KG1 (cell line): ENCODE results near the gene HIVEP1.
"Not testable (repeated sequence)": the region's sequence is repeated elsewhere in the genome, so short reads cannot be mapped to it uniquely, and the experiment has no call there.

Experiments used
- DNase-seq: peaks from one replicate; lab custom pipeline; 2025; lab: John Stamatoyannopoulos, UW

HIVEP1 gene

GRCh38 chr6:12160326-12160725 is 148.2 kb downstream of the HIVEP1 start:
- no peak for DNase-seq

DNA sequence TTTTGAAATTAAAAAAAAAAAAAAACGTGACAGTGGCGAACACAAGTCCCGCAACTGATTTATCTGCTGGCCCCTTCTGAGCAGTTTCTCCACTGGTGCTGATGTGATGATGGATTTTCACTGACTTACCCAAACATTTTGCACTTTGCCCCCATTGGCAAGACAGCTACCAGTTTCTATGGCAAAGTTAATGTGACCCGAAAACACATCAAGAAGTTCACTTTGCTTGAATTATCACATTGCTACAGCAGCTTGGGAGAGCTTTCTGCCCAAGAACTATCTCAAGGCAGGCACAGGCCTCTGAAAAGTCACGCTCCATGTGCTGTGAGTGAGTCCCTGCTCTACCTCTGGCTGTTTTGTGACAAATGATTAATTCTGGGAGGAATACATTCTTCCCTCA is 150.1 kb downstream of the HIVEP1 start:
- DNase-seq: no peak

- peak; percentile 6 for DNase-seq
Observed at GRCh38 chr6:12163149-12163548, 151.0 kb downstream of the HIVEP1 start.

DNA sequence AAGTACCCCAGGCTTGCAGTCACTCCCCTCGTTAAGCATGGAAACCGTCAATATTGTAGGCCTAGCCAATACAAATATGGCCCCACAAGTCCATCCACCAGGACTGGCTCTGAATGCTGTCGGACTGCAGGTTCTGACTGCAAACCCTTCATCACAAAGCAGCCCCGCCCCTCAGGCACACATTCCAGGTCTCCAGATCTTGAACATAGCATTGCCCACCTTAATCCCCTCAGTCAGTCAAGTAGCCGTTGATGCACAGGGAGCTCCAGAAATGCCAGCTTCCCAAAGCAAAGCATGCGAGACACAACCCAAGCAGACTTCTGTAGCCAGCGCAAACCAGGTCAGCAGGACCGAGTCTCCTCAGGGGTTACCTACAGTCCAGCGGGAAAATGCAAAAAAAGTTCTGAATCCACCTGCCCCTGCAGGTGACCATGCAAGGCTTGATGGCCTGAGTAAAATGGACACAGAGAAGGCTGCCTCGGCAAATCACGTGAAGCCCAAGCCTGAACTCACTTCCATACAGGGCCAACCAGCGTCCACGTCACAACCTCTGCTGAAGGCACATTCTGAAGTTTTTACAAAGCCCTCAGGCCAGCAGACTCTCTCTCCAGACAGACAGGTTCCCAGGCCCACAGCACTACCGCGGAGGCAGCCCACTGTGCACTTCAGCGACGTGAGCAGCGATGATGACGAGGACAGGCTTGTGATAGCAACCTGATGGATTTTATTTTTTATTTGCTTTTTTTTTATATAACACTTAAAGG is 151.8 kb downstream of the HIVEP1 start:
- no peak for DNase-seq

- no peak for DNase-seq
Observed at GRCh38 chr6:12164508-12164770, 152.3 kb downstream of the HIVEP1 start.

DNA sequence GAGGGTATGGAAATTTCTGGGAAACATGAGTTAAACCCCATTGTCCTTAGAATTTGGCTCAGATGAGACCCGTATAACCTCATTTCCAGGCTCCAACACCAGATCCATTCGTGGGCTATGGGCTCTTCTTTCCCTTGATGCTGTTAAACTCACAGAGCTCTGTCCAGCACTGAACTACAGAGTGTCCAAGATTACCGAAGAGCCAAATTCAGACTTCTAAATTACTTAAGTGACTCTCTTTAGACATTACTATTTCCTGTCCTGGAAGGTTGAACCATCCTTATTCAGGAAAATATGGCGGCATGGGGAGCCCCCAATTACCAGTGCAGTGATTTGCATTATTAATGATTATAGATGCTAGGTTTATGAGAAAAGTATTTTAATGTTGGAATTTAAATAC is 153.2 kb downstream of the HIVEP1 start:
- DNase-seq: no peak

DNA sequence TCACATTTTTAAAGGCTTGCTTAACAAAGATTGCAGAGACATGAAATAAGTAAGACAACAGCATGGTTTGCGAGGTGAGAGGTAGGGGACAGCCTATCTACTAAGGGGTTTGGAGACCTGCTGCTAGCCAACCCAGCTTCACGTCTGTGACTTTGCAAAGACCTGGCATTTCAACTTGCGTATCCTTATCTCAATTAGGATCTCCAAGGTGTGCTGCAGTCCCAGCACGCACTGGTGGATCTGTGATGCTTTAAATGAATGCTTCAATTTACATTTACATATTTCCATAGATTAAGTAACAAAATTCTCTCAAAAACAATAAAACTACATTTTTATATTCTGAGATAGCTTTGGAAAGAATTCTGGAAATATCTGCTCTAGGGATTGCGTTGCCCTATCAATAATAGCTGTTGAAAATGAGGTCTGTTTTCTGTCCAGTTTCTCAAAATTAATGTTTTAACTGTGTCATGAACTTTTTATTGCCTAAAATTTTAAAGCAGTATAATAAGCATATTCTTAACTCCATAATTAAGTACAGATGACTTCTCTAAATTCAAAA is 153.7 kb downstream of the HIVEP1 start:
- DNase-seq: no peak

GRCh38 chr6:12169377-12169776 is 157.3 kb downstream of the HIVEP1 start:
- DNase-seq: no peak

DNA sequence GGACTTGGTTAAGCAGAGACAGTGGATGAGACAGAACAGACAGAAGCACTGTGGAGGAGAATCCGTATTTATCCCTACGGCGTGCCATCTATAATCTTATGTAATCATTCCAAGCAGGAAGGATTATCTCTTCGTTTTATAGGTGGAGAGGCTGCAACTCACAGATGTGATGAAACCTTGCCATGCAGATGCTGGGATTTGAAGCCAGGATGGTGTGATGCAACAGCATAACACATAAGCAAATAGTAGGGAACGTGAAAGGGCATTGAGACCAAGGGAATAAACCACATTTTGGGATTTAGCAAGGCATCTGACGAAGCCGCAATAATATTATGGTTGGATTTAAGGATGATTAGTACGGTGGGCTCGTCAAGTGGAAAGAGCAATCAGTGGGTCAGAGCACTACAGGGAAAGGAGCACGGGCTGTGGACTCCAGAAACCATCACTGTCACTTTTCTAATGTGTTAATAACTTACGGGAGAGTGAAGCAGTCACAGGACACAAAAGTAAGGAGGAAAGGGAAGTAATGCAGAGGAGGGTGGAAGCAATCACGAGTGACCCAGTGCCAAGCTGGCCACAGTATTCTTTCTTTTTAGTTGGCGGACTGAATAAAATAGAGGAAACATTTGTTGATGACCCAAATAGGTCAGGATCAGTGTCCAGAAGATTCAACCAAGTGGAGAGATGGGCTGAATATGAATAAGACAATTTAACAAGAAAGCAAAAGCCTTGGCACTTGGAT is 158.4 kb downstream of the HIVEP1 start:
- DNase-seq: no peak

DNA sequence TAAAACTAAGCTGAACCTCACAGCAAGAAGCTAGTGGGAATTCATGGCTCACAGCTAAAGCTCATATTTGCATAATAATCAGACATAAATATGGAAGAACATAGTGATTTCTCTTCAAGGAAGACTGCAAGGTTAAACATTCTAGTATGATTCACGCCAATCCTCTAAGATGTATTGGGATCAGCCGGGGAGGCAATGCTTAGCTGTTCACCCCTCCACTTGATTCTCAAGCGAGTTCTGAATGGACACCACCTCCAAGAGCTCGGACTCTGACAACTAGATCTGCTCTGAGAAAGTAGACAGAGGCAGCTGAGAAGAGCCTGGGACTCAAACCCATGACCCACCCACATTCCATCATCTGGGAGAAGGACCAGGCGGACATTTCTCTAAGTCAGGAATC is 159.6 kb downstream of the HIVEP1 start:
- no peak for DNase-seq

- DNase-seq: no peak
Observed at GRCh38 chr6:12172572-12172971, 160.5 kb downstream of the HIVEP1 start.

DNA sequence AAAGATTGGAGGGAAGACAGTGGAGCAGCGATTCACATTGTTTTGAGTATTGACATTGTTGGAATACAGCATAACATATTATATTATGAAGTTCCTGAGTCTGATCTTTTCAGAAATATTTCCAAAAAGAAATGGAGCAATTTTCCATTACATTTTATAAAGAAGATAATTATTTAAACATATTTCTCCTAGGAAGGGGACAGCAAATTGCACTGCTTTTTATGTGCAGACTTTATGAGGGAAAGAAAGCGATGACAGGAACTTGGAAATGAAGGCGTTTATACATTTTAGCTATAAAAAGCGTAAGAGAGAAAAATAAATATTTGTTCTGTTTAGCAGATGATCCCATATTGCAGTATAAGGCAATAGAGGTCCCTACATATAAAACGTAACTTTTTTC is 161.1 kb downstream of the HIVEP1 start:
- no peak for DNase-seq

DNA sequence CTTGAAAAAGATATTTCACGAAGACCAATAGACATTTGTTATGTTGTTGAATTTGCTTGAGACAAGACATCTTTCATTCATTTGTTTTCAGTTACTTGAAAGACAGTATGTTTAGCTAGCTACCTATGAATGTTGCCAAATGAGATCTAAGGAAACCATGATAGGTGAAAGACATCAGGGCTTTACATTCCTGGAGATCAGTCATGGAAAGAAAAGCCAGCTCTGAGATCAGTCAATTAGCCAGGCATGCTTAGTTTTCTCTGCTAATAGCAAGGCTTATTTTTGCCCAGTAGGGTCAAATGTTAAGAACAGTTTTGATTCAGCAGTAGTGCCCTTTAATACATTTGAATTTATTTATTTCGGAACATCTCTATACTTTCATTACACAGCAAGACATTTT is 161.5 kb downstream of the HIVEP1 start:
- no peak for DNase-seq

DNA sequence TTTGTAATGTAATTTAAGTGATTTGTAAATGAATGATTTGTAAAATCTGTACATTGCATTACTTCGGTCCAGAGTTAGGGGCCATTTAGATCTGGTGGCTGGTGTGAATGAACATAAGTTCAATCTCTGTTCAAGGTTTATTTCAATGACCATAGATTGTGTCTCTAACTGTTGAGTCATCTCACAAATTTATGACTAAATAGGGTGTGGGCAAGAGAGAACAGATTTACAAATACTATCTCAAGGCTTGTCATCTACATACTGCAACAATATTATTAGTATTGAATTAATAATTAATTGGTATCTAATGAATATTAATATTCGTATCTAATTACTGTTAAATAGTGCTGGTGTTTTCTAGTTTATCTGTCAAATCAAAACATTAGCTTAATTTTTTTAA is 162.8 kb downstream of the HIVEP1 start:
- DNase-seq: no peak

DNA sequence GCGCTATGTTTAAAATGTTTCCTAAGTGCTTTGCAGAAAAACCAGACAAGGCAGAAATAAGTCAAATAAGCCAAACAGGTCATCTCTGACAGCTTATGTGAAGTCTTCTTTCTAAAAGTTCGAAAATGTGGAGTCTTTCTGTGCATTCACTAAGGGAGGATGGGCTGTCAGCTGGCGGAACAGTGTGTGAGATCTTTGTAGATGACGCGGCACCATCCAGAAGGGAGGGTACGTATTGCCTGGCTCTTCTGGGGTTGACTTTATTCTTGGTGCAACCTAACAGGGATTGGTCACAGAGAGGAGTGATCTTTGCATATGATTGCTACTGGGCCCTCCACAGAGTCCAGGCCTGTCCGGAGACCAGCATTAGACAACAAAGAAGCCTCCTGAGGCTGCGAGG is 163.5 kb downstream of the HIVEP1 start:
- DNase-seq: no peak

GRCh38 chr6:12176782-12177181 is 164.7 kb downstream of the HIVEP1 start:
- DNase-seq: not testable (repeated sequence)

GRCh38 chr6:12178521-12178920 is 166.4 kb downstream of the HIVEP1 start:
- DNase-seq: no peak

GRCh38 chr6:12181481-12181880 is 169.4 kb downstream of the HIVEP1 start:
- no peak for DNase-seq

GRCh38 chr6:12182676-12183075 is 170.6 kb downstream of the HIVEP1 start:
- no peak for DNase-seq

DNA sequence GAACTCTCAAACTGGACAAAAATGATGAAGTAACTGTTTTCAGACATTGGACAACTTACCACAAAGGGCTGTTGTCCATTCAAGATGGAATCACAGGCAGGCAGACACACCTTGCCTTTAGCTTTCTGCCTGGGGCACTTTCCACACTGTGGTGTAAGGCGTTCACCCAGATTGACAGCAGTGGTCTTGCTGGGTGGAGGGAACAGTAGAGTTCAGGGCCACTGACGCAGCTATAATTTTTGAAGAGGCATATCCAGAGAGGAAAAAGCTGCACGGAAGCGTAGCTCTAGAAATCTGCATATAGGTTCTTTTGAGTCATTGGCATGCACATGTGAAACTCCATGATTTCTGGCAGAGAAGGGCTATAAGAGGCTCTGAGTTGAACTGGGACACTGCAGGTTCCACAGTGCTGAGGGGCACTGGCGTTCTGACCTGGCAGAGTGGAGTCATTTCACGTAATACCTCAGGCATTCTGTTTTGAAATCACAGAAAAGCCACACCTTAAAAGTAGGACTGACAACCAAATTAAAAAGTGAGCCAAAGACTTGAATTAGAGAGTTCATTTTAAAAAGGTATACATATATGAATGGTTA is 173.1 kb downstream of the HIVEP1 start:
- no peak for DNase-seq

GRCh38 chr6:12186528-12186927 is 174.4 kb downstream of the HIVEP1 start:
- no peak for DNase-seq

DNA sequence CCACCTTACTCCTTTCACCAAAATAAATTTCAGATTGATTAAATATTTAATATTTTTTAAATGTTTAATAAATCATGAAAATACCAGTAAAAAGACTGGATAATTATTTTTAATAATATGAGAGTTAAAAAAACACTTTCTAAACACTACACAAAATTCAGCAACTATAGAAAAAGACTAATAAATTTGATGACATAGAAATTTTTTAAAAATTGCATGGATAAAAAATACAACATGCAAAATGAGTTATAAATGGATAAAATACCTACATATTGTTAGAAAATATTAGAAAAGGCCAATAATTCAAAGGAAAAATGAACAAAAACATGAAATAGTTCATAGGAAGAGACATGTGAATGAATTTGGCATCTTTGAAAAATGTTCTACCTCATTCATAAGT is 177.0 kb downstream of the HIVEP1 start:
- DNase-seq: no peak

GRCh38 chr6:12189661-12190060 is 177.5 kb downstream of the HIVEP1 start:
- no peak for DNase-seq
